Colon (tissue), 2 donors: Measurements from ENCODE around the gene METRN.

Experiments used
- FAIRE-seq: peaks from 2 replicates; lab custom pipeline; 2012; peaks lifted over from hg19 to GRCh38; lab: Jason Lieb, UNC
- donor health status: control.
- donor health status: control.

The METRN gene

GRCh38 chr16:724188-725040, 9.5 kb downstream of the METRN start:
- FAIRE-seq, result no peak

- FAIRE-seq, result no peak
These were observed 10.1 kb downstream of the METRN start for GRCh38 chr16:725041-725376.

GRCh38 chr16:725463-726187, 10.7 kb downstream of the METRN start:
- no peak for FAIRE-seq

DNA sequence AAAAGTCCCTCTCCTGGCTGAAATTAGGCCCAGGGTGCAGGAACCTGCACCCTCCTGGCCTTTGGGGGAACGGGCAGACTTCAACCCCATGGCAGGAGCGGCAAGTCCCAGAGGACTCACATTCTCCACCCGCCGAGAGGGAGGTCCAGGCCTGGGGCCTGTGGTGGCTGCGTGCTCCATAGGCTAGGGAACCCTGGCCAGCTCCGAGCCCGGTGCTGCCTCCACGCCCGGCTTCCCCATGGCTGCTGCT, 11.2 kb downstream of the METRN start:
- no peak for FAIRE-seq

- FAIRE-seq, result no peak
These were observed 11.7 kb downstream of the METRN start, which contains the start of the genes CCDC78 and HAGHL for GRCh38 chr16:726438-727290. Gene CCDC78 (minus strand): TSS chr16:726443. CDS start chr16:726367, 76 bp downstream. Gene HAGHL (plus strand): TSS chr16:727106. CDS start chr16:727510, 404 bp downstream.

DNA sequence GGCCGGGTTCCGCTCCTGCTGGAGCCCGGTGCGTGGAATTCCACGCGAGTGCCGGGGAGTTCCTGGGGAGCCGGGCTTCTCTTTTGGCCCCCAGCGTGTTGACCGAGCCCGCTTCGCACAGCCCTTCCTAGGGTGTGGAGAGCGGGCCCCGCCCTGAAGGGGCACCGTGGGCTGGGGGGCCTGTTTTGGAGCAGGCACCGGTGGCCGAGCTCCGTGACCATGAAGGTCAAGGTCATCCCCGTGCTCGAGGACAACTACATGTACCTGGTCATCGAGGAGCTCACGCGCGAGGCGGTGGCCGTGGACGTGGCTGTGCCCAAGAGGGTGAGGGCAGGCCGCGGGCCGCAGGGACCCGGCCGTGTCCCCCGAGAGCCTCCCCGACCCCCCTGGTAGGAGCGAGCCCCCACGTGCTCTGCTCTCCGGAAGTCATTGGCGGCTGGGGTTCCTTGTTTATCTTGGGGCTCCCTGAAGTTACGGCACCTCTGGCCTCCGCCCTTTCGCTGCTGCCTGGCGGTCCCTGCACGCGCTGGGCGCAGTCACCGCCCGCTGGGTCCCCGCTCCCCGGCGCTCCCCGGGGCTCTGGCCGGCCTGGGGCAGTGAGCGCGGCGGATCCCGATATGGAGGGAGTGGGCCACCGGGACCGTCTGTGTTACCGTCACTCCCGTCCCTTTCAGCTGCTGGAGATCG, 12.5 kb downstream of the METRN start:
- FAIRE-seq, result no peak

DNA sequence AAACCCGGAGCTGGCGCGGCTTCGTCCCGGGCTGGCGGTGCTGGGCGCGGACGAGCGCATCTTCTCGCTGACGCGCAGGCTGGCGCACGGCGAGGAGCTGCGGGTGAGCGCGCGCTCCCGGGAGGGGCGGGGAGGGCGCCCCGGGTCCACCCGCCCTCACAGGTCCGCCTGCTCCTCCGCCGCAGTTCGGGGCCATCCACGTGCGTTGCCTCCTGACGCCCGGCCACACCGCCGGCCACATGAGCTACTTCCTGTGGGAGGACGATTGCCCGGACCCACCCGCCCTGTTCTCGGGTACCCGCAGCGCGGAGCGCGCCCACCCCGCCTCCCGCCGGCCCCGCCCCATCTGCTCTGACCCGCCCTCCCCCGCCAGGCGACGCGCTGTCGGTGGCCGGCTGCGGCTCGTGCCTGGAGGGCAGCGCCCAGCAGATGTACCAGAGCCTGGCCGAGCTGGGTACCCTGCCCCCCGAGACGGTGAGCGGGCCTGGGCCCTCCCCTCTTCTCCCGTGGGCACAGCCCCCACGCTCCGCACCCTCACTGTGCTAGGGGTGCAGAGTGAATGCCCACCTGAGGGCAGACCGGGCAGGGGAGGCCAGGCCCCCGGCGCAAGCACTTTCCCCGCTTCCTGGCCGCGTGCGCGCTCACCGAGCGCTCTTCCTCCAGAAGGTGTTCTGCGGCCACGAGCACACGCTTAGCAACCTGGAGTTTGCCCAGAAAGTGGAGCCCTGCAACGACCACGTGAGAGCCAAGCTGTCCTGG, 13.4 kb downstream of the METRN start:
- no peak for FAIRE-seq

DNA sequence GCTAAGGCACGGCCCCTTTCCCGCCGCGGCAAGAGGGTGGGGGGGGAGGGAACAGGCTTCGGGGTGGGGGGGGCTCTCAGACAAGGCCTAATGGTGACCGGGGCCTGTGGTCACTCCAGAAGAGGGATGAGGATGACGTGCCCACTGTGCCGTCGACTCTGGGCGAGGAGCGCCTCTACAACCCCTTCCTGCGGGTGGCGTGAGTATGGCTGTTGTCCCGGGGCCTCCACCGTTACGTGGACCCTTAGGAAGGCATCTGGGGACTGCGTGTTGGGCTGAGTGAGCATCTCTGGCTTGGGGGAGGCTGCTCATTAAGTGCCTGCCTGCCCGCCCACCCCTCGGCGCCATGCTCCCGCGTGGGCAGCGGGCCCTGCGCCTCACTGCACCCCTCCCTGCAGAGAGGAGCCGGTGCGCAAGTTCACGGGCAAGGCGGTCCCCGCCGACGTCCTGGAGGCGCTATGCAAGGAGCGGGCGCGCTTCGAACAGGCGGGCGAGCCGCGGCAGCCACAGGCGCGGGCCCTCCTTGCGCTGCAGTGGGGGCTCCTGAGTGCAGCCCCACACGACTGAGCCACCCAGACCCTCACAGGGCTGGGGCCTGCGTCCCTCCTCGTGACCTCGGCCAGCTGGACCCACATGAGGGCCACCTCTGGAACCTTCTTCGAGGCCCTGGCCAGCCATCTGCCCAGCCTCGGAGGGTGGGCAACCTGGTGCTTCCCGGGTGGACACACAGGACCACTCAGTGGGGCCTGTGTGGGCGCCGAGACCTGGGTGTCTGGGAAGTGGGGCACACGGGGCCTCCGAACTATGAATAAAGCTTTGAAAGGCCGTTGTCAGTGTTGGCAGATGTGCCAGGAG, 14.2 kb downstream of the METRN start:
- no peak for FAIRE-seq

GRCh38 chr16:729768-730665, 15.1 kb downstream of the METRN start:
- no peak for FAIRE-seq

DNA sequence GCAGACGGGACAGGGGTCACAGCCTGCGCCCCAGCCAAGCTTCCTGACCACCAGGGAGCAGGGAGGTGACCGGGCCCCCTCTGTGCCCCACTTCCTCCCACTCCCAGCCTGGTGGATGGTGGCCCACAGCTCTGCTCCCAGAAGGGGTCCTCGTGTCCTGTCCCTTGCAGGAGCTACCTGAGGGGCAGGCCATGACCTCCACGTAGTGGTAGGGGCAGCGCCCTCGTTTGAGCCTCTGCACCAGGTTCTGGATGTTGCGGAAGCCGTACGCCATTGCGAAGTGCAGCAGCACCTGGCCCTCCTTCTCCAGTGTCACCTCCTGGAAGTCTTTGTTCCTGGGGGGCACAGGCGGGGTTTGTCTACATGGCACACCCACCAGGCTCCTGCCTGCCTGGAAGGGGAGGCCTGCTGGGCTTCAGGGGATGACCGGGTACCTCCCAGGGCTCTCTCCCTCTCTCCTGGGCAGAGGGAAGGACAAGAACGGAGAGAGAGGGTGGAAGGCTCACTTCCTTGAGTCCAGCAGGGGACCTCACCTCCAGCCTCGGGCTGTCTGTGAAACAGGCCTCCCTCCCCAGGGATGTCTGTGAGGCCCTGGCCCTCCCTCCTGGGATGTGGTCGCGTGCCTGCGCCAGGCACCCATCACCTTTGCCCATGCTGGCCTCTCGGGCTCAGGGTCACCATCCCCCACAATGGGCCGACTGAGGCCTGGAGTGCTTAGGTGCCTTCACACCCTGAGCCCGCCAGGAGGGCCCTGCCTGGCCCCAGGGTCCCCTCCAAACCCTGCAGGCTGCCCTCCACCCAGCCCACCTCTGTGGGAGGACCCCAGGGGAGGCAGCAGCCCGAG, 16.0 kb downstream of the METRN start:
- no peak for FAIRE-seq

DNA sequence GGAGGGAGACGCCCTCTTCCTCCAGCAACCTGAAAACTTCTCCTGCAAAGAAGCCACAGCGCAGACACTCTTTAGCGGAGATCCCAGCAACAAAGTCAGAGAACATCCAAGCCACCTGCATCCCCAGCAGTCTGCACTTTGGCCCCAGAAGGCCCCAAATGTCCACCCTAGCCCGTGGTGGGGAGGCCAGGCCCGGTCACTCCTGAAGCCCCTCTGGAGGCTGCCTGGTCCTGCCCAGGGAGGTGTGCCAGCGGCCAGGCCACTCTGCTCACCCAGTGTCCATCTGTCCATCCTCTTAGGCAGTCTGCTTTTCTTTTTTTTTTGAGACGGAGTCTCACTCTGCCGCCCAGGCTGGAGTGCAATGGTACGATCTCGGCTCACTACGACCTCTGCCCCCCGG, 17.4 kb downstream of the METRN start:
- no peak for FAIRE-seq

DNA sequence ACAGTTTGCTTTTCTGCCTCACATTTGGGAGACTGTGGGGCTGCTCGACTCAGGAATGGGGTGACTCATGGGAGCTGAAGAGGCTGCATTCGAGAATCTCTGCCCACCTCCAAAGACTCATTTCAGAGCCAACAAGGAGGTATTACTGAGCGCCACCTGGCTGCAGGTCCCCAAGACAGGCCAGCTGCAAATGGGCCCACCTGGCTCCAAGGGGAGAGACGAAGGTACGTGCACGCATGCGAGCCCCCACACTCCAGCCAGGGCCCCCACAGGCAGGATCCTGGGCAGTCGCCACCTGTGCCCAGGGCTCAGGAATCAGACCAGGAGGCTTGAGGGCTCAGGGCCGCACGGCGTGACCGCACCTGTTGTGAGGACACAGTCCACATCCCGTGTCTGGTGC, 18.0 kb downstream of the METRN start:
- no peak for FAIRE-seq

DNA sequence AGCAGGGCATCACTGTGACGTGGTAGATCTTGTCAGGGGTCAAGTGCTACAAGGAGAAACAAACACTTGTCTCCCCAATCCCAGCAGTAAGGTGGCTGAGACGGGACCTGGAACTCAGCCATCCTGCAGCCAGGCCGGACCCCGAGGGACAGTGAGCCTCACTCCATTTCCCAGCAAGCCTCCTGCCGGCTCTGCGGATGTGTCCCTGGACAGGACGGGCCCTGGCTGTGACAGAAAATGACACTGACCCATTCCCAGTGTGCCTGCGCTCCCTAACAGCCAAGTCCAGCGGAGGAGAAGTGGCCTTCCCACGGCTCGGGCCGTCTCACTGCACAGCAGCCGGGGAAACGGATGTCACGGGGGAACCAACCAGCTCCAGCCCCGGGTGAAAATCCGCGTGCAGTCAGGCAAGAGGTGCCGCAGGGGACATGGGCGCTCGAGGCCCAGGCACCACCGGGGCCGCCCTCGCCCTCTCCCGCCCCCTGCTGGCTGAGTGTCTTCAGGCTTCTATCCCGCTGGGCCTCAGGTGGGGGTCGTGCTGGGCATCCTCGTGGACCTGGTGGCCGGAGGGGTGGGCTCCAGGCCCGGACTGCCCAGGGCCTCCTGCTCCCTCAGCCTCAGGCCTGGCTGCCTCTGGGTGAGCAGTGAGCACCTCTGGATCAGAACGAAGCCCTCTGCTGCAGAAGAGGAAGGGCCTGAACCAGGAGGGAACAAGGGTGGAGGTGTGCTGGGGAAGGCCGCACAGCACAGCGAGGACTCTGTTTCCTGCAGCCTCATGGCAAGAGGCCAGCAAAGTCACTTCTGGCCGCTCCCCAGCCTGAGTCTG, 18.7 kb downstream of the METRN start:
- FAIRE-seq, result no peak

DNA sequence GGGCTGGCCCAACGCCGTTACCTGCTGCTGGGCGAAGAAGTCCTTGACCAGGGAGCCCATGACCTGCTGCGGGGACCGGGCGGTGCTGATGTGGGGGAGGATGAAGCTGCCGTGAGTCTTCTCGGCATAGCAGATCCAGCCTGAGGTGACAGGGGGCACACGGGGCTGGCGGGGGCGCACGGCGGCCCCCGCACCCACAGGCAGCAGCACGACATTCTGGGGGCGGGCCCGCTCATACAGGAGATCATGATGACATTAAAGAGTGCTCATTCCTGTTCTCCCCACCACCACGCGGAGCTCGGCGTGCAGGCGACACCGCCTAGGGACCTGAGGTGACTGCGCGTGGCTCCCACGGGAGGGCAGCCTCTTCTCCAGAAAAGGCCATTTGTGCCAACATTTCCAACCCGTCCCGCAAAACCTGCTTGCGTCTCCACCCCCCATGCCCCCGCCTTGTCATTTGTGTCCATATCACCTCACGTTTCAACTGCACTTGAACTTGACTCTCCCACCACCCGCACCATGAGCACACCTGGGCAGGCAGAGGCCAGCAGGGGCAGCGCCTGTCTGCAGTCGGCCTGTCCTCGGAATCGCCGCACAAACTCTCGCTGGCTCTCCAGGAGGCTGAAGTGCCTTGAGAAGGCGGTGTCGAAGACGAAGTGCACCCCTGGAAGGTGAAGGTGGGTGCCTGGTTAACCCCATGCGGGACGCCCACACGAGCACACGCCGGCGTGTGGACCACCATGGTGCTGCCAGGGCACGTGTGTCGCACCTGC, 19.5 kb downstream of the METRN start:
- FAIRE-seq, result no peak

DNA sequence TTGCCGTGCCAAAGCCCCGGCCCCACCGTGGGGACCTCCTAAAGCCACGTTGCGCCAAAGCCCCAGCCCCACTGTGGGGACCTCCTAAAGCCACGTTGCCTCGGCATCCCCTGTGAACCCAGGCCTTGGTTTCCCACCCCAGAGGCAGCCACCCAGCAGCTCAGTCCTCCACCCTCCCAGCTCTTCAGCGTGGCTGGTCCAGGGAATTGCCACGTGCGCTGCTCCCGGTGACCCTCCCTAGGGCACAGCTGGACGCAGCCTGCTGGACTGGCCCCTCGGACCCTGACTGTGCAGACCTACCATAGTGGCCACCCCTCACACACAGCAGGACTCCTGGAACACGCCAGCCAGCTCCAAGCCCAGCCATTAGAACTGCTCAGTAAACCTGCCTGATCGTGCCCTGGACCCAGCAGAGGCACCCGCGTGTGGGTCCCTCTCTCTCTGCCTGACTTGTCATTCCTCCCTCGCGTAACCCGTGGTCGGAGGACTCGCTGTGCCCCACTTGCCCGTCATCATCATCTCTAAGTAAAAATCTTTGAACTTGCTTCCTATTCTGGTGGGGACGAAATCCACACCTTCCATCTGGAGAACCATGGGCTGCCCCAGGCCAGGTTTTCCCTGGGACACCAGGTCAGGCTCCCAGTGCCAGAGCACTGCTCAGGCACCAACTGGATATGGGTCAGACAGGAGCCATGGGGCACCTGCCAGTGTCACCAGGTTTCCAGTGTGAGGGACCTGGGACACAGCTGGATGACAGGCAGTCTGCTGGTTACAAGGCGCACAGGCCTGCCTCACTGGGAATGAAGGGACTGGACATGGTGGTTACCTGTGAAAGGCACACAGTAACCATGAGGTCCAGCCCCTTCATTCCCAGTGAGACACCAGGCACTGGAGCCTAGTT, 20.3 kb downstream of the METRN start:
- no peak for FAIRE-seq

DNA sequence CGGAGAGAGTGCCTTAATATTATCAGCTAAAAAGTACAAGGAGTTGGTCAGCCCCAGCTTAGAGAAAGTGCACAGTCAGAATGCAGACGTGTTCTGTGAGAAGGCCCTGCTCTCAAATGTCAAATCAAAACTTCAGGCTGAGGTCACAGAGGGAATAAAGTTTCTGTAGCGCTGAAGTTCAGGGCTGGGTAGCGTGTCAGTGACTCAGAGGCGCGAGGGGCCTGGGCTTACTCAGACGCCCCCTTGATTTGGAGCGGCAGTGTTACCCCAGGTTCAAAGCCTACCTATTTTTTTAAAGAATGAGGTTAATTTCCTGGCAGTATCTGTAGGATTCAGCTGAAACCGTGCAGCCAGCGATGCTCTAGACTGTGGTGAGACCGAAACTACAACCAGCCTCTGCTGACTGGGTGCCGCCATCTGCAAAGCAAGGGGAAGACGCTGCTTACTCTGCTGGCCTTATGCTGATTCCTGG, 21.1 kb downstream of the METRN start:
- FAIRE-seq, result no peak
